GM19351 (cell line): ENCODE measurements around the gene TBPL2.

Experiments
- ATAC-seq: cut with Tn5 transposase; IDR thresholded peaks from one replicate; pipeline ENCODE4 v1.9.1; 2021; ENCODE audit warnings: mild to moderate bottlenecking, moderate library complexity; ENCODE audit not compliant: unreplicated experiment

TBPL2 gene

GRCh38 chr14:55372825-55373224 lies 67.6 kb downstream of the TBPL2 start:
- ATAC-seq: no peak

DNA sequence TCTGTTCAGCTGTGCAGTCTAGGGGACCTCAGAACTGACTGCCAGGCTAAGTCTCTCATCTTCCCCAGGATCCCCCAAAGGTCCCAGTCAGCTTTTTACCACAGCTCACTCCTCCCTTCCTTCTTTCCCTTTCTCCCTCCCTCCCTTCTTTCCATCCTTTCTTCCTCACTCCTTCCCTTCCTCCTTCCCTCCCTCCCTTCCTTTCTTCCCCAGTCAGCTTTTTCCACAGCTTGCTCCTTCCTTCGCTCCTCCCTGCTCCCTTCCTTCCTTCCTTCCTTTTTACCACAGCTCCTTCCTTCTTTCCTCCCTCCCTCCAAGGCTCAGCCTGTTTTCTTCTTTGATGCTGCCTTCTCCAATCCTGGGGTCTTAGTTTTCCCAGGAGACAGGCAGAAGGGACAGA lies 68.0 kb downstream of the TBPL2 start:
- ATAC-seq: no peak

GRCh38 chr14:55370883-55371455 lies 69.4 kb downstream of the TBPL2 start:
- ATAC-seq: no peak

DNA sequence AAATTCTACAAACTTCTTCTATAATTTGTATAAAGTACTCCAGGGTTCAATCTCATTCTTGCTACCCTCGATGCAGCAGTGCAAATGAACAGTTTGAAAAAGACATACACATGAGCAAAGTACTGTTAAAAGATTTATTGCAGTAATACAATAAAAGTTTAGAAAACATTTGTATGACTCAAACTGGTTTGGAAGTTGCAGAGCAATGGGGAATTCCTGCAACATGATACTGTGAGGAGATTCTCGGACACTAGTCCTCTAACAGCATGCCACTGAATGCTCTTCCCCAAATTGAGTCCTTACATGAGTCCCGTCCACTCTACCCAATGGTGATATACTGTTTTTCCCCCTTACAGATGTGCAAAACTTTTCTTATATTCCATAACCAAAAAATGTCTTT lies 74.1 kb downstream of the TBPL2 start:
- no peak for ATAC-seq
